22Rv1 (cell line): ENCODE results near the gene IL12A.

Experiments
- H3K27ac ChIP-seq: fragments of 450-650 bp; 2 replicates; pipeline ENCODE4 v1.5.1; 2017
- CTCF ChIP-seq: fragments of 450-650 bp; IDR thresholded peaks from 2 replicates; pipeline ENCODE4 v1.5.1; 2017; ENCODE audit warnings: mild to moderate bottlenecking
- ZFX ChIP-seq: fragments of 450-650 bp; IDR thresholded peaks from 2 replicates; pipeline ENCODE4 v1.6.1; 2017; ENCODE audit warnings: antibody characterized with exemption, borderline replicate concordance

The IL12A gene

GRCh38 chr3:159992589-159992988 lies 4.0 kb downstream of the IL12A start:
- no peak overlapping the region for H3K27ac ChIP-seq
- TF ChIP-seq ZFX (no peak), CTCF (no peak)

DNA sequence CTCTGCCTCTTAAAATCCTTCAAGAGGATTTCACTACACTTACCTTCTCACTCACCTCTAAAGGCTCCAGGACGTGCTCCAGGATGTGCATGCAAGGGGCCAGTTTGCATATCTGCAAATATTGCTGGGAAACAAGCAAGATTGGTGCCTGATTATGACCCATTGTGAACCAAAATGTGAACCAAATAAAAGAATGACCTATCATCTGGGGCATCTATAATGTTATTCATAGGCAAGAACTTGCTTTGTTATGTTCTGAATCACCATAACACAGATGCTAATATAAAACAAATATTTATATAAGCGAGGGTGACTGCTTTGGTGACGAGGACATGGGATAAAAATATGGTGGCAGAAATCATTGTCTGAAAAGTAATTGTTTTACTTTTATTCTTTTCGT lies 5.5 kb downstream of the IL12A start:
- no peak overlapping the region for H3K27ac ChIP-seq
- no peak for TF ChIP-seq ZFX
- no peak for TF ChIP-seq CTCF

DNA sequence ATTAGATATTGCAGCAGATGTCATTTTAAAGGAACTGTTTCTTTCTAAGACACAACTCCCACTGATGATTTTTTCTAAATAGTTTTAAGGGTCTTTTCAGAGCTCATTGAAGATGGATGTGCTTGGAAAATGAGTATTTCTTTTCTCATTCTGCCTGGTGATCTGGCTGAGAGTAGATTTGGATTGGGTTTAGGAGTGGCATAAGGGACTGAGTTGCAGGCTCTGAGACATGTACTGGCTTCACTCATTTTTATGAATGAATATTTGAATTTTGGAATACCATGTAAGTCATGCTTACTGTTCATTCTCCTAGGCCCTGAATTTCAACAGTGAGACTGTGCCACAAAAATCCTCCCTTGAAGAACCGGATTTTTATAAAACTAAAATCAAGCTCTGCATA lies 6.5 kb downstream of the IL12A start:
- TF ChIP-seq CTCF (no peak), ZFX (no peak)
- H3K27ac ChIP-seq = no peak overlapping the region

- no peak overlapping the region for H3K27ac ChIP-seq
- no peak for TF ChIP-seq CTCF
- TF ChIP-seq ZFX = no peak
Measured at GRCh38 chr3:159996018-159996417, 7.4 kb downstream of the IL12A start.

DNA sequence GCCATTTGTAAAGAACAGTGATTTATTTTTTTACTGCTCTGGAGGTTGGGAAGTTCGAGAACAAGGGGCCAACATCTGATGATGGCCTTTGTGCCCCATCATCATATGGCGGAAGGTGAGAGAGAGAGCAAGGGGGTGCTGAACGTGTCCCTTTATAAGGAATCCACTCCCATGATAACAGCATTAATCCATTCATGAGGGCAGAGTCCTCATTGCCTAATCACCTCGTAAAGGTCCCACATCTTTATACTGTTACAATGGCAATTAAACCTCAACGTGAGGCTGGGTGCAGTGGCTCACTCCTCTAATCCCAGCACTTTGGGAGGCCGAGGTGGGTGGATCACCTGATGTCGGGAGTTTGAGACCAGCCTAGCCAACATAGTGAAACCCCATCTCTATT lies 8.3 kb downstream of the IL12A start:
- TF ChIP-seq CTCF (no peak), ZFX (no peak)

GRCh38 chr3:160001148-160001760 lies 12.6 kb downstream of the IL12A start:
- H3K27ac ChIP-seq = no peak overlapping the region
- TF ChIP-seq ZFX (no peak), CTCF (no peak)

More for the DNA sequence above, 8.3 kb downstream of the IL12A start:
- no peak overlapping the region for H3K27ac ChIP-seq

DNA sequence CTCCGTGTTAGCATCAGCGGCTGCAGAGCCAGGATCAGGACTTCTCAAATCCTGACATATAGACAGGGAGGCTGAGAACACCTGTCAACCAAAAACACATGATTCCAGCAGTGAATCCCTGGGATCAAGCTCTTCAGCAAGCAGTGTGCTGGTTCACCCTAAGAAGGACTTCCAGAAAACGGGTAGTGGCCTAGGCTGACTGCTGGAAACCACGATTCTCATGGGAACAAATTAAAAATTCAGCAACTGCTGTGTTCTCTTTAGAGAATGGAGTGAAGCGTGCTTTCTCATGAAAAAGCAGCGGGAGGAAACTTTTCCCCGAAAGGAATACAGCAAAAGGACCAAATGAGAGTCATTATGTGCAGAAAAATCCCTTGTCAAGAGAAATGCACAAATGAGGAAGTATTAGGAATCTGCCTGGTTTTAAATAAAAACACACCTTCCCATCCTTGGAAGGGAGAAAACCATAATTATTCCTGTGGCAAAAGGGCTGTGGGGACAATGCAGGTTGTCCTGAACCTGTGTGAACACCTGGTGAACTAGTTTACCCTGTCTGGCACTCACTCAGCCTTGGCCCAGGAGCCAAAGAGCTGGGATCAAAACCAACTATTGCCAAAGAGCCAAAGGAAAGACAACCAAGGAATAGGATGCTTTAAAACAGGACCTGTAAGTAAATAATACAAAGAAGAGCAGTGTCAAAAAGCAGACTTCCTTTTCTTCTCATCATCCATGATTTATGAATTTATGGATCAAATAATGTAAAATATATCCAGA lies 13.4 kb downstream of the IL12A start:
- no peak for TF ChIP-seq CTCF
- no peak for TF ChIP-seq ZFX
- no peak overlapping the region for H3K27ac ChIP-seq
